Activated naive CD4-positive, alpha-beta T cell treated with anti-CD3 and anti-CD28 coated beads, Interleukin-2, amount 50 U/mL, for 72 hours (primary cell): ENCODE results near the gene MEGF6. TPM values are rescaled to one million over a fixed set of nuclear protein-coding genes. Genes with fewer than 3 reads are reported as not detected.
A peak's percentile ranks its signal among the peaks of the same experiment; 100 is the strongest.
"Not testable (repeated sequence)": the region's sequence is repeated elsewhere in the genome, so short reads cannot be mapped to it uniquely, and the experiment has no call there.

Experiments
- ATAC-seq, 2 donors: fragments of 150-1000 bp; cut with Tn5 transposase; 2 replicates each; pipeline ENCODE4 v1.10.0; 2021; ENCODE audit warnings: mild to moderate bottlenecking in 2 of 2, moderate library complexity in 2 of 2
- DNase-seq, 2 donors: peaks; one replicate each; pipeline ENCODE4 v3.0.0; 2021 to 2022; ENCODE audit warnings: low spot score in 2 of 2
- H3K27ac Mint-ChIP-seq, 2 donors: one replicate each; pipeline ENCODE4 v1.8.0; 2022; ENCODE audit warnings: mild to moderate bottlenecking in 2 of 2, mixed read lengths in 2 of 2
- H3K36me3 Mint-ChIP-seq, 2 donors: one replicate each; pipeline ENCODE4 v1.8.0; 2022; ENCODE audit warnings: mixed read lengths in 2 of 2
- H3K9me3 Mint-ChIP-seq, 2 donors: one replicate each; pipeline ENCODE4 v1.8.0; 2022; ENCODE audit warnings: mixed read lengths in 2 of 2
- total RNA-seq, 2 donors: library from RNA; stranded (reverse); gene quantifications; one replicate each; pipeline ENCODE4 v1.2.3, GENCODE V29; 2022

Gene MEGF6
- total RNA-seq, 2 donors from 2014 or later: 4.6 to 7.6 TPM

DNA sequence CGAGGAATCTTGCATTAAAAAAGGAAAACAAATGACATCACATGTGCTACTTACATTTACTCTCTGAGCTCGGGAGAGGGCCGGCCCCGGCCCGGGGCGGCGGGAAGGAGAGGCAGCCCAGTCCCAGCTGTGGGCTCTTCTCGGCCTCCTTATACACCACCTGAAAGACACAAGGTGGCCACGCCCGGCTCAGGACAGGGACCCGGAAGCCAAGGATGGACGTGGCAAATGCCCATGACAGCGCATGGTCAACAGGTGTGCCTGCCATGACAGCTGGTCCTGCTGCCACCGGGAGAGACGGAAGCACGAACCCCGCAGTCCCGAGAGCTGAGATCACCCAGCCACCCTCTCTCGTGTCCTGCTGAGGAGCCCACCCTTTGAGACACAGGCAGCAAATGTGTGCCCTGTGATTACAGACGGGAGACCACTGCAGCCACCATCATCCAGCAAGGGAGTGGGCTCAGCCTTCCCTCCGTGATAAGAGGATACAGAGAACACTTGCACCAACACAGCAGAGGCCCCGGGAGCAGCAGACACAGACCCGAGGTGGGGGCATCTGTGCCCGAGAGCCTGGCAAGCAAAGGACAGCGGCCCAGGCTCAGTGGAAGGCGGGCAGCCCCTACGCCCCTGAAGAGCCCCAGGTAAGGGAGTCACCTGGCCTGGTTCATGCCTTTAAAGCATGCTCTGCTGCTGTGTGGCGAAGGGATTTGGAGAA is 22.2 kb upstream of the MEGF6 start:
- ATAC-seq (no peak), DNase-seq (no peak)
- no peaks in the 10 kb centered on the region for H3K9me3 Mint-ChIP-seq
- no peak overlapping the region for H3K27ac Mint-ChIP-seq
- H3K36me3 Mint-ChIP-seq: peaks cover 0 to 13% of the 10 kb centered on the region in 2 donors

DNA sequence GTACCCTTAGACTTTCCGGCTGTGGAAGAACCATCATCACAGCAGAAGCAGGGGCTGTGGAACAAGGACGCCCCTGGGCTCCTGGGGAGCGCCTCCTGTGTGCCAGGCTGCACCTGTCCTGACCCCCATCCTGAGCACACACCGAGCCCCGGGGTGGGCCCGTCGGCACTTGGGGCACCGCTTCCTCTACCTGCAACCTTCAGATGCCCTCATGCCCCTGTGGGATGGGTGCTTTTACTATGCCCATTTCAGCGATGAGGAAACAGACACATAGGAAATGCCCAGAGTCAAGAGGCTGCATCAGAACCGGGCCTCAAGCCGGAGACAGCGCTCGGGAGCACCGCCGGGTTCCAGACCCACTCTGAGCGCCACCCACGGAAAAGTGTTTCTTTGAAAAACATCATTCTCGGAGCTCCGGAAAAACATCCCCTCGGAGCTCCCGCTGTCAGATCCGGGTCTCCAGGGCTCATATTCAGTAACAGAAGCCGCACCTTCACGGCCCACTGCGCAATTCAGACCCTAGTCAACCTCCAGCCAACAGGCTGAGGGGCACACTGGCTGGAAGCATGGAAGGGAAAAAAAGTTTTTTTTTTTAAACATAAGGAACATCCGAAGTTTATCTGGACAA is 21.5 kb upstream of the MEGF6 start:
- H3K9me3 Mint-ChIP-seq: no peaks in the 10 kb centered on the region
- ATAC-seq (no peak), DNase-seq (no peak)
- H3K27ac Mint-ChIP-seq: no peak overlapping the region
- H3K36me3 Mint-ChIP-seq: peaks cover 0 to 13% of the 10 kb centered on the region in 2 donors

DNA sequence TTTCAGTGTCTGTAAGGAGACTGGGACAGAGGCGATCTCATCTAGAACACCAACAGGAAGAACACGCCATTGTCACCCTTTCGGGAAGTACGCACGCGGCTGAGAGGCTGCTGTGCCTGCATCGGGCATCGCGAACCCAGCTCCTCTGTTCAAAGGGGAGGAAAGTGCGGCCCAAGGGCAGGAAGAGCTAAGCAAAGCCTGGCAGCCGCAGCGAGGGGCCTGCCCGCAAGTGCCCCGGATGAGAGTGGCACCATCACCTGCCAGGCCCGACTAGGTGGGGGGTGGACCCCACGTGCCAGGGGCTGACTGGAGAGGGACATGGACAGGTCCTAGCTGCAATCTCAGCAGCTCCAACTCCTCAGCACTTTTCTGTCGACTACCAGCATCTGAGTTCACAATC is 21.0 kb upstream of the MEGF6 start:
- Mint-ChIP-seq H3K36me3 (peaks cover 0 to 13% of the 10 kb centered on the region in 2 donors), H3K27ac (no peak overlapping the region), H3K9me3 (no peaks in the 10 kb centered on the region)
- DNase-seq: no peak
- no peak for ATAC-seq

DNA sequence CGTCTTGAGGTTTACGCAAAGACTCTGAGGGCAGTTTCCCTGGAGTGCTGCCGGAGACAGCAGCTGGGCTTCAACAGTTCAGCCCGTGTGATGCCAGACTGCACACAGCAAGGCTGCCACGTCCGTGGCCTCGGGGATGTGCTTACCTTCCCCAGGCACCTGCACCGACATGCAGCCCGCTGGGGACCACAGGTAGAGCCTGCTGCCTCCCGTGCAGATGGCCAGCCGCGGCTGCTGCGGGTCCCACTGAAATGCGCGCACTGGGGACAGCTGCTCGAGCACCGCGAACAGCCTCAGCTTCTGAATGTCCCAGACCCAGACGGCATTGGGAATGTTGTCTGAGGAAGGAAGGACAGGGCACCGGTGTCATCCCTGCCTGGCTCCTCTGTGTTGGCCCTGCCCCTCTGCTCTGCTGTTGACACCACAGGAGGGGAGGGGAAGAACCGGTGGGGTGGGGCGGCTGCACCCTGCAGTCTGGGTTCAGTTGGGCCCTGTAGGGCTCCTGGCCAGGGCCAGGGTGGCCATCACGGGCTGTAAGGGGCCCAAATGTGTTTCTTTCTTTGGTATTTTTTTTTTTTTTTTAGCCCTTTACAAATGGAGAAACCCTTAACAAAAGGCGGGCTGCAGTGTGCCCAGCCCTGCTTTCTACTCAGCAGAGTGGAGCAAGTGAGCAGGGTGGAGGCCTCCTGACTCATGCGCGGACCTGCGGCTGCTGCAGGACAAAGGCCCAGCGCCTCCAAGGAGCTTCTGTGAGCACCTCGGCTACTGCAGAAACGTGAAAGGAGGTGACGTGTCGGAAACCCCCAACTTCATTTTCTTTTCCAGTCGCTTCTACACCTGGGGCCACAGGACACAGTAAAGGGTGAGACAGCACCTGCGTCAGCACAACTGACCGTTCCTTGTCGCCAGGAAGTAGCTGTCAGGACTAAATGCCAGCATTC is 20.3 kb upstream of the MEGF6 start:
- DNase-seq (no peak), ATAC-seq (no peak)
- peaks cover 0 to 9% of the 10 kb centered on the region in 2 donors for H3K36me3 Mint-ChIP-seq
- no peaks in the 10 kb centered on the region for H3K9me3 Mint-ChIP-seq
- no peak overlapping the region for H3K27ac Mint-ChIP-seq

DNA sequence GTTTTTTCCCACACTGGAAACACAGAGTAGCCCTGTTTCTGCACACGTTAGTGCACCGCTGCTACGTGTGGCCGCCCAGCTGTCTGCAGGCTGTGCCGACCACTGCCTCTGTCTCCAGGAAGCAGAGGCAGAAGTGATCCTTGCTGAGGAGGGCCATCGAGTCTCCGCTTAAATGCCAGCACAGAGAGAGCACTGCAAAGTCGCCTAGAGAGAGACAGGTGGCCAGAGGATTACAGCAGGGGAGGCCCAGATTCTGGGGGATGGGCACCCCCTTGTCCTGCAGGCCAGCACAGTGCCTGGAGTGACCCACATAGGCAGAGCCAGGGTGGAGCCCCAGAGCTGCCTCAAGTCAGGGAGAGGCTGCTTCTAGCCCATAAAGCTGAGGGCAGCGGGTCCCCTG is 19.6 kb upstream of the MEGF6 start:
- no peaks in the 10 kb centered on the region for H3K9me3 Mint-ChIP-seq
- ATAC-seq: no peak
- H3K27ac Mint-ChIP-seq: no peak overlapping the region
- DNase-seq: no peak
- peaks cover 0 to 5% of the 10 kb centered on the region in 2 donors for H3K36me3 Mint-ChIP-seq

DNA sequence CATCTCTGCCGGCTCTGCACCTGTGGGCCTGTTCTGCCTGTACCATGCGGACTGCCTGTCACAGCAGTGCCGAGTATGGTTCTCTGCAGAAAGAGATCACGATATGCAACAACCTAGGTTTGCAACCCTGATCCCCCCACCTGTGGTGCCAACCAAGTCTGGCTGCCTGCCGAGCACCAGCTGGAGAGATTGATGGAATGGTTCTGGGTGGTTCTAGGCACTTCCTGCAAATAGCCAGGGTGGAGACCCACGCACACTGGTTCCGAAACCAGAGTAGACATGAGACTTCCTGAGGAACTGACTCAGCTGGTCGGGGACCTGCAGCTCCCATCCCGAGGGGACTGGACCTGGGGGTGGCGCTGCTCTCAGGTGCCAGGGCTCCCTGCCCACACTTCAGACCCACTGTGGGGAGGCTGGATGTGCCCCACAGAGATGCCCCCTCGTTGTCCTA is 18.9 kb upstream of the MEGF6 start:
- Mint-ChIP-seq H3K36me3 (peaks cover 0 to 5% of the 10 kb centered on the region in 2 donors), H3K9me3 (no peaks in the 10 kb centered on the region), H3K27ac (peak overlapping the region; percentile 38 to 77)
- no peak for ATAC-seq
- no peak for DNase-seq

DNA sequence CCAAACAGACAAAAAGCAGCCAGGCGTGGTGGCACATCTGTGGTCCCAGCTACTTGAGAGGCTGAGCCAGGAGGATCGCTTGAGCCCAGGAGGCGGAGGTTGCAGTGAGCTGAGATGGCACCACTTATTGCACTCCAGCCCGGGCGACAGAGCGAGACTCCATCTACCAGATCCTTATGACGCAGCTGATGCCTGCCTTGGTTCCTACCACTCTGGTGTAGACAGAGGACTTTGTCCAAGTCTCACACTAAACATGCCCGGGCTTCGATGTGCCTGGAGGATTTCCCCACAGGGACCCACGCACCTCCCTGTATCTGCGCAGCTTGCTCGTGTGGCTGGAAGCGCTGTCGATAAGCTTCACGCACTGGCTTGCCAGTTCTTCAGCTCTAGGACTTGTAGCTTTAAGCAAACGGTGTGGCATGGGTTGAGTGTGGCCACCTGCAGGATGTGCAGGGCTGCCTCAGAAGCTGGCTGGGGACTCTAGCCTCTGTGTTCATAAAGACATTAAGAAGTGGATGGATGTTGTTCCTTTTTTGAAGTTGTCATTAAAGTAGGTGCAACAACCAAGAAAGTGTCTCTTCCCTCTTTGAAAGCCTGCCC is 18.4 kb upstream of the MEGF6 start:
- peak overlapping the region; percentile 38 to 77 for H3K27ac Mint-ChIP-seq
- no peaks in the 10 kb centered on the region for H3K9me3 Mint-ChIP-seq
- DNase-seq (no peak), ATAC-seq (no peak)
- peaks cover 0 to 5% of the 10 kb centered on the region in 2 donors for H3K36me3 Mint-ChIP-seq

DNA sequence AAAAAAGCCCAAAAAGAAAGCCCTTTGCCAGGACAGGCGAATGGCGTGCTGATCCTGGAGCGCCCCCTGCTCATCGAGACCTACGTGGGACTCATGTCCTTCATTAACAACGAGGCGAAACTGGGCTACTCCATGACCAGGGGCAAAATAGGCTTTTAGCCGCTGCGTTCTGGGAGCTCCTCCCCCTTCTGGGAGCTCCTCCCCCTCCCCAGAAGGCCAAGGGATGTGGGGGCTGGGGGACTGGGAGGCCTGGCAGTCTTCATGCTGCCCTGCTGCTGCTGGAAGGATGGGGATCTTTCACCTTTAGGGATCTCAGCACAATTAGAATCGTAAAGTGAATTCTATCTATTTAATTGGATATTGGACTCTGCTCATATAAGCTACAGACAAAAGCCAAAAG is 17.1 kb upstream of the MEGF6 start:
- DNase-seq: no peak
- ATAC-seq: no peak
- Mint-ChIP-seq H3K27ac (no peak overlapping the region), H3K36me3 (peaks cover 0 to 5% of the 10 kb centered on the region in 2 donors), H3K9me3 (no peaks in the 10 kb centered on the region)

DNA sequence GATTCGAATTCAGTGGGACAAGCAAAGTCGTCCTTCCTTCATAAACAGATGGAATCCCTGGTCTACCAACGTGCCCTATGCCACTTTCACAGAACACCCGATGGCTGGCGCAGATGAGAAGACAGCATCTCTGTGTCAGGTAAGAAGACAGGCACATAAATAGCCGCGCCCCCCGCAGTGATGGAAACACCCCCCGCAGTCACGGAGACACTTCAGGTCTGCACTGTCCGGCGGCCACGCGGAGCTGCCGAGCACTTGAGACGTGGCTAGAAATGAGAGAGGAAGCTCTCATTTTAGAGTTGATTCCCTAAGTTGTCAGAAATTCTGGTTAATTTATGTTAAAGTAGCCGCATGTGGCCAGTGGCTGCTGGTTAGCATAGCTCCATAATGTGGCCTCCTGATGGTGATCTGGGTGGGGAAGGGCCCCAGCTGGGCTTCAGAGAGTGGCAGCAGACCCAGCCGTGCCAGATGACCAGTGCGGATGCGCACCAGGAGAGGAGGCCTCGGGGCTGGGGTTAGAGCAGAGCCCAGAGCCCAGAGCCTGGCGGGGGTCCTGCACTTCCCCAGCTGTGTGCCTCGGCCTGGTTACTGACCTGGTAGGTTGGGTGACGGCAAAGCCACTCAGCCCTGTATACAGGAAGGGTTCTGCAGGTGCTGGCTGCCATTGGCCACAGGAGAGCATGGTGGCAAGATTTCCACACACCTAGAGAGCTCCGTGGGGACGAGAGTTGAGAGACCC is 16.4 kb upstream of the MEGF6 start:
- Mint-ChIP-seq H3K27ac (peak overlapping the region in 1 of 2 donors; percentile 55), H3K36me3 (peaks cover 0 to 5% of the 10 kb centered on the region in 2 donors), H3K9me3 (no peaks in the 10 kb centered on the region)
- no peak for ATAC-seq
- DNase-seq: no peak

DNA sequence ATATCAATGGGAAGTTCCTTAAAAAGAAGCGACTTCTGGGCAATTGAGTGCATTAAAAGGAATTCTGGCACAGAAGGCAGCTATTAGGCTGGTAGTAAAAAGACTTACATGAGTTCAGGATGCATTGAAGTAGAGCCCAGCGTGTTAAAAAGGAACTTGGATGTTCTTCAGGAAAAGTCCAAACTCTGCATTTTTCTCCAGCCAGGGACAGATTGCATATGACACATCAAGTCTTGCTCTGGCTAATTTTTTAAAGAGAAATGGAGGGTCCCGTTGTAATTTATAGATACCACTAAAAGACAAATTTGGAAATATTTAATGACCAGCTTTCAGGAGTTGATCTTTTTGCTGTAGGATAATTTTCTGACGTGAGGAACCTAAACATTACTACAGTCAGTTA is 14.7 kb upstream of the MEGF6 start:
- peaks cover 0 to 5% of the 10 kb centered on the region in 2 donors for H3K36me3 Mint-ChIP-seq
- ATAC-seq (no peak), DNase-seq (no peak)
- no peaks in the 10 kb centered on the region for H3K9me3 Mint-ChIP-seq
- no peak overlapping the region for H3K27ac Mint-ChIP-seq

DNA sequence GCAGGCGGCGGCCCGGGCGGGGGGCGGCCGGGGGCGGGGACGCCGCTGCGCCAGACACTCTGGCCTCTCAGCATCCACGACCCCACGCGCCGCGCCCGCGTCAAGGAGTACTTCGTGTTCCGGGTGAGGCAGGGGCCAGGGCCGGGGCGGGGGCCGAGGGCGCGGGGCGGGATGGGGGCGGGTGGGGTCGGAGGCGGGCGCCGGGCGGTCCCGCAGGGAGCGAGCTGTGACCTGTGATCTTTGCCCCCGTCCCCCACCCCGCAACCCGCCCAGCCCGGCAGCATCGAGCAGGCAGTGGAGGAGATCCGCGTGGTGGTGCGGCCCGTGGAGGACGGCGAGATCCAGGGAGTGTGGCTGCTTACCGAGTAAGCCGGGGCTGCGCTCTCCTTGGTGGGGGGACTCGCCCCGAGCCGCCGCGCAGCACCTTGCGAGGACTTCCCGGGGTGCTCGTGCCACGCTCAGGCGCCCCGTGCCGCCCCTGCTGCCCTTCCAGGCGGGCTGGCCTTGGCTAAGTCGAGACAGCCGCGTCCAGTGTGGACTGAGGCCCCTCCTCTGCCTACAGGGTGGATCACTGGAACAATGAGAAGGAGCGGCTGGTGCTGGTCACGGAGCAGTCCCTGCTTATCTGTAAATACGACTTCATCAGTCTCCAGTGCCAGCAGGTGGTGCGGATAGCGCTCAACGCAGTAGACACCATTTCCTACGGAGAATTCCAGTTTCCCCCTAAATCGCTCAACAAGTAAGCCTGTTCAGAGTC is 14.0 kb upstream of the MEGF6 start:
- ATAC-seq (no peak), DNase-seq (no peak)
- H3K9me3 Mint-ChIP-seq: no peaks in the 10 kb centered on the region
- peaks cover 0 to 3% of the 10 kb centered on the region in 2 donors for H3K36me3 Mint-ChIP-seq
- peak overlapping the region in 1 of 2 donors; percentile 93 for H3K27ac Mint-ChIP-seq

DNA sequence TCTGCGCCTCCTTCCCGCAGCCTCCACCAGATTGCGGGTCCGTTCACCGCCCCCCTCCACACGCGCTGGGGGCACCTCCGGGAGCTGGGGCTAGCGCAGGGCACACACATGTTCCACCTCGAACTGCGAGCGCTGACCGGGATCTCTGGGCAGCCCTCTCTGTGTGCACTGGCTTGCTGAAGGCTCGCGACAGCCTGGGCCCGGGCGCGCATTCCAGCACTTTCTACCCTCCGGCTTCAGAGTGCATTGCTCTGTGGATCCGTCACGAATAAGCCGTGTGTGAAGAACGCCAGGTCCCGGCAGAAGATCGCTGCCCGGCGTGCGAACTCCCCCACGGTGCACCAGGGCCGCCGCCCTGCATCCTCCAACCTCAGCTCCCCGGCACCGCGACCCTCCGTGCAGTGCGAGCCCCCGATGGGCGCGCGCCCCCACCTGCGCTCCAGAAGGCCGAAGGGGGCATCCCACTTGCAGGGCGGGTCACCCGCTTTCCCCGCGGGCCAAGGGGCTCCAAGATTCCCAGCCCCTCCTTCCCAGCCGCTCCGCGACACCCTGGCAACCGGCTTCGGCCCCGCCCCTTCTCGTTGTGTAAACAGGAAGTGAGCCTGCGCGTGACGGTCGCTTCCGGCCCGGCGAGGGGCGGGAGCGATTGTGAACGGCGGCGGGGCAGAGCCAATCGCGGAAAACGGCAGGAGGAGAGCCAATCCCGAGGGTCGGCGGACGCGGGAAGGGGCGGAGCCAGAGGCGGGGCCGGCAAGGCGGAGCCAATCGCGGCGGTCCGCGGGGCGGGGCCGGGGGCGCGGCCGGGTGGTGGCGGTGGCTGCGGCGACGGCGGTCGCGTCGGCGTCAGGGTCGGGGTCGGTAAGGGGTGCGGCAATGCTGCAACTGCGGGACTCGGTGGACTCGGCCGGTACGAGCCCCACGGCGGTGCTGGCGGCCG is 13.2 kb upstream of the MEGF6 start, which contains the start of gene TPRG1L:
TPRG1L (plus strand) TSS at position 816 of the 937 bp plus-strand sequence; CDS start at position 874, 58 bp downstream.
- Mint-ChIP-seq H3K36me3 (no peaks in the 10 kb centered on the region), H3K27ac (peak within 1 kb of the TSS; percentile 93 to 96), H3K9me3 (no peaks in the 10 kb centered on the region)
- DNase-seq: peak; percentile 98 to 99
- ATAC-seq: peak; percentile 95 to 96

DNA sequence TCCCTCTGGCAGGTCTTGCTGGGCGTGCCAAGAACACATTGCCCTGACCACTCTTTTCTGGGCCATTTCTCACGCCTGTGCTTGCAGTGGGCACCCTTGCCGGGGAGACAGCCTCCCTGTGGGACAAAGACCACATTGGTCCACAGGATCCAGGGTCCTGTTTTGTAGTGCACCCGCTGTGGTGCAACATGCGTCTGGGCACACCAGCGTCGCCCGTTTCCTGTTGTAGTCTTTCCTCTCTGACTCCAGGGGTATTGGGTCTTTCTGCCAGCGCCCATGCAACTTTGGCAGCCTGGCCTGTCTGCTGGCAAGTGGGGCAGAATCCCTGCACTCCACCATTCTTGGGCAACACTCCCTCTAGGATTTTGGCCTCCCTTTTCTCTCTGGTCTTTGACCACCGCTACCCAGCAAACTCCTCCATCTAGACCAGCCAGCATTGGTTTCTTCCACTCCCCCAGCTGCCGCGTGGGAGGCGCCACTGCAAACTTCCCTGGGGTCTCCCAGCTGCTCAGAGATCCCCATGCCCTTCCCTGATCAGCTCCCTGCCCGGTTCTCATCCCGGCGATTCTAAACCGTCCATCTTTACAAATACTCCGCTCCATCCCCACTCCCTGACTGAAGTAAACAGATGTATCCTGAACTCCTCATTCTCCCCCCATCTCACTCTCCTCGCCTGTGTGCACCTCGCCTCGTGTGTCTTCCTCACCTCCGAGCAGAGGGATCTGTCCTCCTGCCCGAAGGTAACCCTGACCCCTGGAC is 12.3 kb upstream of the MEGF6 start:
- H3K27ac Mint-ChIP-seq: peak overlapping the region in 1 of 2 donors; percentile 93
- ATAC-seq: no peak
- DNase-seq: no peak
- H3K9me3 Mint-ChIP-seq: no peaks in the 10 kb centered on the region
- no peaks in the 10 kb centered on the region for H3K36me3 Mint-ChIP-seq

DNA sequence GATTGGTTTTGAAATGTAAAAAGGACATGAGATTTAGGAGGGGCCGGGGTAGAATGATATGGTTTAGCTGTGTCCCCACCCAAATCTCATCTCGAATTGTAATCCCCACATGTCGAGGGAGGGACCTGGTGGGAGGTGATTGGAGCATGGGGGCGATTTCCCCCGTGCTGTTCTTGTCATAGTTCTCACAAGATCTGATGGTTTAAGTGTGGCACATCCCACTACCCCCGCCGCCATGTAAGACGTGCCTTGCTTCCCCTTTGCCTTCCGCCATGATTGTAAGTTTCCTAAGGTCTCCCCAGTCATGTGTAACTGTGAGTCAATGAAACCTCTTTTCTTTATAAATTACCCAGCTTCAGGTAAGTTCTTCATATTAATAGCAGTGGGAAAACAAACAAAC is 10.8 kb upstream of the MEGF6 start:
- DNase-seq, H3K36me3 Mint-ChIP-seq, ATAC-seq, H3K9me3 Mint-ChIP-seq, H3K27ac Mint-ChIP-seq: not testable (repeated sequence)
